Melanocyte of skin (primary cell): ENCODE results near the gene ARFIP1. TPM values are rescaled to one million over a fixed set of nuclear protein-coding genes. Genes with fewer than 3 reads are reported as not detected.

Experiments
- total RNA-seq, 2 donors: library from RNA; depleted of rRNA; stranded (reverse); fragments of >200 nt; gene quantifications; 2 replicates each; pipeline ENCODE4 v1.2.3, GENCODE V29; 2012

The ARFIP1 gene, protein sequence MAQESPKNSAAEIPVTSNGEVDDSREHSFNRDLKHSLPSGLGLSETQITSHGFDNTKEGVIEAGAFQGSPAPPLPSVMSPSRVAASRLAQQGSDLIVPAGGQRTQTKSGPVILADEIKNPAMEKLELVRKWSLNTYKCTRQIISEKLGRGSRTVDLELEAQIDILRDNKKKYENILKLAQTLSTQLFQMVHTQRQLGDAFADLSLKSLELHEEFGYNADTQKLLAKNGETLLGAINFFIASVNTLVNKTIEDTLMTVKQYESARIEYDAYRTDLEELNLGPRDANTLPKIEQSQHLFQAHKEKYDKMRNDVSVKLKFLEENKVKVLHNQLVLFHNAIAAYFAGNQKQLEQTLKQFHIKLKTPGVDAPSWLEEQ
- total RNA-seq = 10 to 100 TPM; 41.6 to 52.0 TPM

DNA sequence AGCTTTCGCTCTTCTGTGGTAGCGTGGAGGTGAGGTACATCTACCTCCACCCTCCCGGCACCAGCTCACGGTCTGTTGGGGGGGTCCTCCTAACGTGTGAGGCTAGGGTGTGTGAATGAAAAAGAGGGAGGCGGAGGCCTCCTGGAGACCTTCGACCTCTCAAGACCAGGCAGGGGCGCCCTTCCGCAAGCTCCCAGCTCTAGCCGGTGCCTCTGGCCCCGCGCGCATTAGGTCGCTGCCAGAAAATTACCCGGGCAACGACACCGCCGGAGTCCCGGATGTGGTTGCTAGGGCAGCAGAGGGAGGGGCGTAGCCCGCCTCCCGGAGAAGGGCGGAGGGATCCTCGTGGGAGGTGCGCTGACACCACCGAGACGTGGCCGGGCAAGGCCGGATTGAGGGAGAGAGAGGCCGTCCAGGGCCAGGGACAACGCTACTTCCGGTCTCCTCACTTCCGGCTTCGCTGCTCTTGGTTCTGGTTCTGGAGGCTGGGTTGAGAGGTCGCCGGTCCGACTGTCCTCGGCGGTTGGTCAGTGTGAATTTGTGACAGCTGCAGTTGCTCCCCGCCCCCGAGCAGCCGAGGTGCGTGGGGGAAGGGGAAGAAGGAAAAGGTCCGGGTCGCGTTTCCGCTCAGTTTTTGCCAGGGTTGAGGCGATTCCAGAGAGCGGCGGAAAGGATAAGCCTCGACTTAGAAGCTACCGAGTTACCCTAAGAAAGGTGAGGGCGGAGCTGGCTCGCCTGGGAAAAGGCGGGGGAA lies at the start of gene ARFIP1, which contains the start of gene TIGD4:
Gene ARFIP1, plus strand, starts transcription at position 442 of the 754 bp plus-strand sequence. CDS start 49,680 bp downstream, outside the sequence.
Gene TIGD4, minus strand, starts transcription at position 218 of the 754 bp plus-strand sequence. CDS start 8,726 bp downstream, outside the sequence.

GRCh38 chr4:152935631-152936445 lies 156.1 kb downstream of the ARFIP1 start, which contains the start of gene FHDC1:
Gene FHDC1, plus strand, starts transcription at chr4:152936323. Its CDS starts 6,735 bp downstream, at chr4:152943058.

Other genes with a start within 250 kb of the ARFIP1 start
- gene FBXW7, start 243.9 kb upstream of the ARFIP1 start, total RNA-seq = 10 to 100 TPM; 35.3 to 36.8 TPM
- 1 to 10 TPM in 1 of 2 donors, under 1 TPM in 1; 0.67 to 1.0 TPM for gene TMEM154, start 100.0 kb upstream of the ARFIP1 start, total RNA-seq
- gene TIGD4, start 224 bp upstream of the ARFIP1 start, total RNA-seq = 1 to 10 TPM in 1 of 2 donors, under 1 TPM in 1; 1.00 to 1.7 TPM
- 1 to 10 TPM; 2.1 to 6.7 TPM for gene FHDC1, start 156.4 kb downstream of the ARFIP1 start, total RNA-seq